GM12864 (cell line): ENCODE data around the gene ARNT2.

Experiments used
- DNase-seq: peaks from one replicate; pipeline ENCODE4 v3.0.0-alpha.2; 2011; ENCODE audit warnings: low read depth
- H3K4me3 ChIP-seq: 2 replicates; pipeline ENCODE4 v1.5.1; 2011; ENCODE audit warnings: mild to moderate bottlenecking, low read depth, low read length, control low read depth
- TF ChIP-seq, protein P1 (sequence below): IDR thresholded peaks from 2 replicates; pipeline ENCODE4 v1.5.1; 2011; ENCODE audit warnings: low read depth, mild to moderate bottlenecking, moderate library complexity, low read length, control low read depth, inconsistent platforms; ENCODE audit errors: missing control alignments

ARNT2 gene

DNA sequence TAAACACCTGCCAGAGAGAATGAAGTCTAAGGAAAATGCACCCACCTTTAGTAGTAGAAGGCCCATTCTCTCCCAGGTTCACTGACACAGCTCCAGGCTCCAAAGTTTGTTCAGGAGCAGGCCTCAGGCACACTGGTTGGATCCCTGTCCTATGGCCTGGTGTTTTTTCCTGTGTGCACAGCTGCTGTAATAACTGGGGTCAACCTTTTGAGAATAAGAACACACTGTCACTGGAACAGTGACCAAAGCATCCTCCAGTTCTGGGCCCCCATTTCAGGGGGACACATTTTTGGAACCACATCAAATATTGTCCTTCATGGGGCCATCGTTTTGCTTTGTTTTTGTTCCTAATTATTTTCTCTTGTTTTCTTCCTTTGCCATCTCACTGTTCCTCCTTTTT lies 95.8 kb downstream of the ARNT2 start:
- H3K4me3 ChIP-seq: no peak overlapping the region
- TF ChIP-seq, protein P1, sequence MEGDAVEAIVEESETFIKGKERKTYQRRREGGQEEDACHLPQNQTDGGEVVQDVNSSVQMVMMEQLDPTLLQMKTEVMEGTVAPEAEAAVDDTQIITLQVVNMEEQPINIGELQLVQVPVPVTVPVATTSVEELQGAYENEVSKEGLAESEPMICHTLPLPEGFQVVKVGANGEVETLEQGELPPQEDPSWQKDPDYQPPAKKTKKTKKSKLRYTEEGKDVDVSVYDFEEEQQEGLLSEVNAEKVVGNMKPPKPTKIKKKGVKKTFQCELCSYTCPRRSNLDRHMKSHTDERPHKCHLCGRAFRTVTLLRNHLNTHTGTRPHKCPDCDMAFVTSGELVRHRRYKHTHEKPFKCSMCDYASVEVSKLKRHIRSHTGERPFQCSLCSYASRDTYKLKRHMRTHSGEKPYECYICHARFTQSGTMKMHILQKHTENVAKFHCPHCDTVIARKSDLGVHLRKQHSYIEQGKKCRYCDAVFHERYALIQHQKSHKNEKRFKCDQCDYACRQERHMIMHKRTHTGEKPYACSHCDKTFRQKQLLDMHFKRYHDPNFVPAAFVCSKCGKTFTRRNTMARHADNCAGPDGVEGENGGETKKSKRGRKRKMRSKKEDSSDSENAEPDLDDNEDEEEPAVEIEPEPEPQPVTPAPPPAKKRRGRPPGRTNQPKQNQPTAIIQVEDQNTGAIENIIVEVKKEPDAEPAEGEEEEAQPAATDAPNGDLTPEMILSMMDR: no peak
- DNase-seq: no peak

DNA sequence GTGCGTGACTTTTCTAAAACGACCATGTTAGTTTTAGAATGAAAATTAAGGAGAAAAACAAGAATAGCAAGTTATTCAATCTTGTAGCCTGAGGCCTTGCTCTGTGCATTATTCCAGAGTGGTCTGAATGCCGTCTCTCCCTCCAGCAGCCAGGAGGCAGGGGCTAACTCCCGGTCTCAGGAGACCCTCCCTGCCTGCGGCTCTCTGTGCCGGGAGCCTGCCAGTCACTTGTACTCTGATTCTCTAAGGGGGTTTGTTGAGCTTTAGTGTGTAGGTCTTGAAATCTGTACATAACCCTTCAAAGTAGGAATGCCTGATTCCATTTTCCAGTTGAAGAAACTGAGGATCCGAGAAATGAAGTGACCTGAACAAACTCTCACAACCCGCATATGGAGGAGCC lies 97.3 kb downstream of the ARNT2 start:
- TF ChIP-seq, protein P1: no peak
- DNase-seq: no peak
- no peak overlapping the region for H3K4me3 ChIP-seq

- TF ChIP-seq, protein P1: no peak
- no peak overlapping the region for H3K4me3 ChIP-seq
- DNase-seq: no peak
These were observed 98.6 kb downstream of the ARNT2 start for GRCh38 chr15:80502782-80503181.

DNA sequence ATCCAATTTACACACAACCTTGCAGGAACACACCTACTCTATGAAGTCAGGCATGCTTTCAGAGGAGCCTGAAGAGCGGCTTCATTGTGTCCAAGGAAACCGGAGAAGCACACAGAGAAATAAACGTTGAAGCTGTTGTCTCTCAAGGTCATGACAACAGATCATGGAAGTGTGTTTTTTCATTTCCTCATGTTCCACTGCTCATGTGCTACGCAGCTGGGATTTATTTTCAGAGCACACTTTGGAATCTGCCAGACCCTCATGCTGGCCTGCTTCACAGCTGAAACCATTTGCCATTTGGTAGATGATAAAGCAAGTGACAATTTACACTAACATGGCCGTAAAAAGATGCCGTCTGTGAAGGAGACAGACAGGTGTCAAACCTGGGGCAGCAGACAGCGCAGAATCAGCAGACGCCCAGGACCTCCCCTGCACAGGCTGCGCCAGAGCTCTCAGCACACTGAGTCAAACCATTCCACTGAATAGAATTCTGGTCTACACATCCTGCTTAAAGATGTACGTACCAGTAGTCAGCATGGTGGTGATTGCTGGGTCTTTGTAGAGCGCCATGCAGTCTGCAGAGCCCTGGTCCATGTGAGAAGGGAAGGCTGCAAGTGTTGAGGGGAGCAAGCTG lies 99.3 kb downstream of the ARNT2 start:
- DNase-seq: no peak
- no peak overlapping the region for H3K4me3 ChIP-seq
- TF ChIP-seq, protein P1: no peak

DNA sequence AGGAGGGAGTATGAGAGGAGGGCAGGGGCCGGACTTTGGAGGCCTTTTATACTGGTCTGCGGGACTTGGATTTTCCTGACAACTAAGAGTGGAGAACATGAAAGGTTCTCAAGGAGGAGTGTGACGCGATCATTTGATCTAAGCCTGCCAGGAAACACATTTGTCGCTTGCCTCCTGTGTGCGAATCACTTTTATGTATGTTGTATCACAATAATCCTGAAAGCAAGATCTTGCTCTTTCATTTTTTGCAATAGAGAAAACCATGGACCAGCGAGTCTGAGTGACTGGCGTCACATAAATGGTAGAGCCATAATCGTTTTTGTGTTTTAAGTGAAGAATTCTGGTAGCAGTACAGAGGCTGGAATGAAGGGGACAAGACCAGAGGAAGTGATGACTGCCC lies 100.7 kb downstream of the ARNT2 start:
- no peak for DNase-seq
- H3K4me3 ChIP-seq: no peak overlapping the region
- TF ChIP-seq, protein P1: no peak

DNA sequence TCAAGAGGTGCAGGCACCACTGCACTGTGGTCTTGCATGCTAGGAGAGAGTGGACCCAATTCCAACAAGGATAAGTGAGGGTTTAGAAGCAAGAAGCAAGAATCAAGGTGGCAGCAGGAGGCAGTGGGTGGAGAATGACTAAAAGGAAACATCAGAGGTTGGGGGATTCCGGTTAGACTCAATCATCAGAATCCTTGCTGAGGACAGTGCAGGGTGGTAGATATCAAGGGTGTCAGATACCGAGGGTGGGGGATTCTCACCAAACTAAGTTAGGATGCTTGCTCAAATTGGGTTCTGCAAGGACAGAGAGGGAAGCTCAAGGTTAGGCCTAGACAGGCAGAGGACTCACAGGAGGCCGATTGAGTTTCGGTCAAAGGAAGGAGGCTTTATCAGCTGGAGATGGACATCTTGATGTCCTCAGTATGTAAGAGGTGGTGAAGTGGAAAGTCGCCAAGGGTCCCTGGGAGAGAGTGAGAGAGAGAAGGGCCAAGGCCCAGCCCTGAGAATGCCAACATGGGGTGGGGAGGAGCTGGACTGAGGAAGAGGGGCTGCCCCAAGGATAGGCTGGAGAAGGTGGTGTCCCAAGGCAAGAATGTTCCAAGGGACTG lies 102.2 kb downstream of the ARNT2 start:
- no peak overlapping the region for H3K4me3 ChIP-seq
- TF ChIP-seq, protein P1: no peak
- no peak for DNase-seq

DNA sequence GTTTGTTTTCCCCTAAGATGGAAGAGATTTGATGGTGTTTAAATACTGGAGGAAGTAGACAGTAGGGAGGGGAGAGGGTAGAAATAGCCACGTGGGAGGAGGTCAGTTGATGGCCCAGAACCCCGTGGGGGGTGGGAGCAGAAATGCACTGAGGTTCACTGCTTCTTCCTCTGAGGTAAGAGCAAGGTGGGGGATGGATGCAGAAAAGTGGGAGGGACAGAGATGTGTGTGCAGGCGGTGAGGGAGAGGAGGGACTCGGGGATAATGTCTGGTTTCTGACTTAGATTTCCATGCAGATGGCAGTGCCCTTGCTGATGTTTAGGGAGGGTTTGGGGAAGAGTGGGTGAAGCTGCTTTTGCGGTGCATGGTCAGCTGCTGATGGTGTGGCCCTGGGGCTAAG lies 102.9 kb downstream of the ARNT2 start:
- TF ChIP-seq, protein P1: no peak
- no peak for DNase-seq
- H3K4me3 ChIP-seq: no peak overlapping the region
